HG03045 (cell line): ENCODE data around the gene DDX27.
"Not testable (repeated sequence)": the region's sequence is repeated elsewhere in the genome, so short reads cannot be mapped to it uniquely, and the experiment has no call there.

ENCODE experiments used
- ATAC-seq: cut with Tn5 transposase; IDR thresholded peaks from one replicate; pipeline ENCODE4 v1.9.1; 2021; ENCODE audit warnings: mild to moderate bottlenecking, moderate library complexity; ENCODE audit not compliant: unreplicated experiment

Gene DDX27

GRCh38 chr20:49219091-49219923 lies at the start of gene DDX27:
Gene DDX27, plus strand, starts transcription at chr20:49219416. Its CDS starts 33 bp downstream, at chr20:49219449.
- peak; percentile 93 for ATAC-seq

DNA sequence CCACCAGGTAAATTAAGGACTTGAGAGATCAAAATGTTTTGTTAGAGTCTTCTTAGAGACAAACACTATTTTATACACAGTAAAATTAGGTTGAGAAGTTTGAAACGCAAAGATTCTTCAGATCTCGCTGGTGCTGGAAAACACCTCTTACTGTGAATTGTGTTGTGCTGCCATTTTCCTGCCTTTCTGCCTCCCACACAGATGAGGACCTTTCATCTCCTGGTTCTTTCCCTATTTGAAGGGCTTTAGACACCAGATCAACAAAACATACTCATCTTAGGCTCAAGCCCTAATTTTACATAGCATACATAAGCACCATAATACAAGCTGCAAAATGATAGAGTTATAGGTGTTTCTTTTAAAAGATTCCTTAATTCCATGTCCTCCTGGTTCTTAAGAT lies 49.7 kb upstream of the DDX27 start:
- no peak for ATAC-seq

DNA sequence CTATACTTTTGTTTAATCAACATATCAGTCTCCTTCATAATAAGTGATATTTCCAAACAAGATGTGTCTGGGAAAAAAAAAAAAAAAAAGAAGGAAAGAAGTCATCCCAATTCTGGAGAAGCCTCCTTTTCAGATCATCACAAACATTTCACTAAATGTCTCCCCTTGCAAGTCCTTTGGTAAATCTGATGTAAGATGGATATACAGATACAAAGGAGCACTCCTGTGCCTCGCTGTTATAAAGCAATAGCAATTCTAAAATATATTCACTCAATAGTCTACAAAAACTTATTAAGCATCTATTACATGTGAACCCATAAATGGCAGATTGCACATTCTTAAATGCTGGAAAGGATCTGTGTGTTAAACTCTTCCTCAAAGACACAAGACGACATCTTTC lies 48.5 kb upstream of the DDX27 start:
- ATAC-seq: no peak

DNA sequence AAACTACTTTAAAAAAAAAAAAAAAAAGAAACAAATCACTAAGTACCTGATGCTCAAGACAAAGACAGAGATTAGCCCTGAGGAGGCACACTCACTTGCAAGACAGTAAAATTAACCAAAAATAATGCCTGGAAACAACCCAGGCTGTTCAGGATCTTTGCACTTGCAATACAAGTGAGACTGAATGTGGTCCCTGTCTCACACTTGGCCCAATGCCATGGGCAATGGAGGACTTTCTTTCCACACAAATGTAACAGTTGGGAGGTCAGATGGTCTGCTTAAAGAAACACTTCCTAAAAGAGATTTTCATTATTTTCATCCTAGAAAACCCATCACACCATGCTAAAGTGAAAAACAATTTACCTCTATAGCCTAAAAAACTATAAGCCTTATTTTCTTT lies 47.3 kb upstream of the DDX27 start:
- no peak for ATAC-seq

DNA sequence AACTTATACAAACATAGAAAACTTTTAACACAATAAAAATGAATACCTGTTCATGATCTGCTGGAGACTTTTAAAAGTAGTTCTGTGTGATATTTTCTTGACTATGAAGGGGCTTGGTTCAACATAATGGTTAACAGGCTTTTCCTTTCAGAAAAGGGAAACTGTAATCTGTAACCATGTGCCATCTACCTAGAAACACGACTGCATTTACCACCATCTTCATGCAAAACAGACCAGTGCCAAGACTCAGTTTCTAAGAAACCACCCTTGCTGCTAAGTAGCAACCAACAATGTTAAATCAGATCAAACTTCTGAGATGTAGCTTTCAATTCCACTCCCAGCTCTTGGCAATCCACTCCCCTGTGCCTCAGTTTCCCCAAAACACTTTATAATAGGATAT lies 46.8 kb upstream of the DDX27 start:
- ATAC-seq: no peak

DNA sequence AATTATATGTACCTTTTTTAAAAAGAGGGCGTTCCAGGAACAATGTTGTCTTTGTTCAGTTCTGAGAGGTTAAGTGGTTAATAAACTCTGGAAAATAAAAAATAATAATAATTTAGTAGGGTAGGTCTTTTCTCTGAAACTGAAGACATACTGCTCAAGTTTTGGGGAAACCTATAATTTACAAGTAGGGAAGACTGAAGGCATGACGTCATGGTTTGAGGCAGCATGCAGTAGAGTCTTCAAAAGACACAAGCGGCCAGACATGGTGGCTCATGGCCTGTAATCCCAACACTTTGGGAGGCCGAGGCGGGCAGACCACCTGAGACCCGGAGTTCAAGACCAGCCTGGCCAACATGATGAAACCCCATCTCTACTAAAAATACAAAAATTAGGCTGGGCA lies 45.0 kb upstream of the DDX27 start:
- no peak for ATAC-seq

DNA sequence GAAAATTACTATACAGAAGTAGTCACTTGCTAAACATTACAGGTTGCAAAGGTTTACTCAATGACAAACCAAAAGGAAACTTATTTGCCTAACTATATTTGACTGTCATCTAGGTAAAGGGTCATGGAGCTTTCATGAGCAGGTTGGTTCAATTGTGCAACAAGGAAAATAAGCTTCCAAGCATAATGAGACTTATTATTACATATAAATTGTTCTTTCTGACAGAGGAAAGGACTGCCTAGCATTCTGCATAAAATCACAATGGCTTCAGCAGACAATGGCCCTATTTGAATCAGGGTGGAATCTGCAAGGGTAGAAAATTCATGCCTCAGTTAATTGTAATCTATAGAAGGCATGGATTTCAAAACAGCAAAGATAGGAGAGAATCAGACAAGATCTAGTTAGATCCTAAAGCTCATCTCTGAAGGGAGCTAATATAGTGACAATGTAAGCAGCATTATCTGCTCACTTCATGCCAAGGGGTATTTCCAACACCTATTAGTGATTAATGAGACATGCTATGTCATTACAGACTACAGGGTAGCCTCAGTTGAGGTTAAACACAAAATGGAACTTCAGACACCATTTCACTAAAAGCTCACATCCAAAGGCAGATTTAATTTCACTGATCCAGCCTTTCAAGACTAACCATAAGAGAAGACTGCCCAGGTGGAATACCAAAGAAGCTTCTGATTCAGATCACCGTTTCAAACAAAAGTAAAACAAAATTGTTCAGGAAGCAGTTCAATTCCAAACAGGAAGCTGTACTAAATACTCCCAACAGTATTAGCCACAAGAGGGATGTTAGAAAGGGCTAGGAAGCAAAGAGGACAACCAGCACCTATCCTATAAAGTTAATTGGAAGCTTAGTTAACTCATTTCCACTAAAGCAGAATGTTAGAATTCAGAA lies 39.6 kb upstream of the DDX27 start:
- no peak for ATAC-seq

DNA sequence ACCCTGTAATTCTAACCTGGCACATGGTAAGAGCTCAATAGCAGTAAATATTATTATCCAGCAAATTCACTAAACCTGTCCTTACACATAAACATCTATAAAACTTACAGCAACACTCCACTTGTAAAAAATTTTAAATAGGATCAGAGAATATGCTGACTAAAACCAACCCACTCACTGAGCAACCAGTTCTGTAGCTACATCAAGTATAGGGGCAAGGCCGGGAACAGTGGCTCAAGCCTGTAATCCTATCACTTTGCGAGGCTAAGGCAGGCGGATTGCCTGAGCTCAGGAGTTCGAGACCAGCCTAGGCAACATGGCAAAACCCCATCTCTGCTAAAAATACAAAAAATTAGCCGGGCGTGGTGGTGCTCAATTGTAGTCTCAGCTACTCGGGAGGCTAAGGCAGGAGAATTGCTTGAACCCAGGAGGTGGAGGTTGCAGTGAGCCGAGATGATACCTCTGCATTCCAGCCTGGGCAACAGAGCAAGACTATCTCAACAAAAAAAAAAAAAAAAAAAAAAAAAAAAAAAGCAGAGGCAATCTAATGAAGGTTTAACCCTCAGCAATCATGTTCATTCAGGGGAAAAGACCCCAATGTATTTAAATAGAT lies 37.8 kb upstream of the DDX27 start:
- no peak for ATAC-seq

GRCh38 chr20:49183444-49183843 lies 35.8 kb upstream of the DDX27 start:
- no peak for ATAC-seq

- not testable (repeated sequence) for ATAC-seq
These were observed 35.1 kb upstream of the DDX27 start for GRCh38 chr20:49184084-49184501.

GRCh38 chr20:49184691-49185070 lies 34.5 kb upstream of the DDX27 start:
- no peak for ATAC-seq

GRCh38 chr20:49185071-49185761 lies 34.0 kb upstream of the DDX27 start:
- no peak for ATAC-seq

DNA sequence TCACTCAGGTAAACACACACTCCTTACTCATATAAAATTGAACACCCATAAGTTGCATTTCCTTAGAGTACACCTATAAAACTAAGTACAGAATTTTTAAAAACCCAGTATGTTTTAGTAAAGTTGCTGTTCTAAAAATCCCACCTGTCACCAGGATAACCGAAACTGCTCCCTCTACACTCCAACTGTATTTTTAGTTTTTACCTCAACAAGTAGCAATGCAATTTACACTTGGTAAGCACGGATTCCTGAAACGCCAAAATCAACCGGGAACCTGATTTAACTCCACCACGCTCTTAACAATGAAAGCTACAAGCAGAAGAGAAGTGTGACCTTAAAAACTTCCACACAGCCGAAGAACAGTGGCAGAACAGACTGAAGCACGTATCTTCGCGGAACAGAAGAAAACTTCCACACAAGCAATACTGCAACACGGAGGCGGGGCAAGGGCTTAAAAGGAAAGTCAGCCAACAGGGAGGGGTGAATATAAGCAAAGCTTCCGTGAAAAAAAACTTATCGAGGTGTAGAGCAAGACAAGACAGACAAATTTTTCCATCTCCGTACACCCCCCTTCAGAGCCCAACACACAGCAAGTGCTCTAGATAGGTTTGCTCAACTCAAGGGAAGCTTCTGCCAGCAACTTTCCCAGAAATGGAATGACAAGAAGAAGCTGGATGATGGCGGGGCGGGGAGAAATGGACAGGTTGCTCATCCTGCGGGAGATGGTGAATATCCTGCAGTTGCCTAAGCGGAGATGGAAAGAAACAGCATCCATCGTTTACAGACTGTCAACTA lies 32.5 kb upstream of the DDX27 start:
- ATAC-seq: no peak

DNA sequence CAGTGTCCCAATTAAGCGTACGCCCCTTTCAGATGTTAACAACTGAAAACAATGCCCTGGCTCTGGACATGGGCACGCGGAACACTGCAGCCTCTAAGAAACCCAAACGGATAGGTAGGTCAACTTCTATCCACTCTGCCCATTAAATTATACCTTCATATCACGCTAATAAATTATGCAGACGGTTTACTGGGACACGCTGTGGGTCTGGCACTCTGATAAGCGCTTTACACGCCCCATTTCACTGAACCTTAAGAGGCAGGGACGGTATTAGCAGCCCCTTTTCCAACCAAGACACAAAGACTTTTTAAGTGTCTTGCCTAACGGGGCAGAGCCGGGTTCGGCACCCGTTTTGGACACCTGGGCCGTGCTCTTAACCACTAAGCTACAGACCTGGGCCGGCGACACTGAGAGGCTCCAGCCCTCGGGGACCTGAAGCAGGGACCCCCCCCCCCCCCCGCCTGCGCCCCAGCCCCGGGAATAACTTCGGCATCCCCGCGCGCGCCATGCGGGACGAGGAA lies 31.8 kb upstream of the DDX27 start:
- ATAC-seq: peak; percentile 1

GRCh38 chr20:49187851-49188641 lies 31.2 kb upstream of the DDX27 start, which contains the start of gene STAU1:
Gene STAU1, minus strand, starts transcription at chr20:49188334. Its CDS starts 22,133 bp downstream, at chr20:49166201.
- peak; percentile 88 for ATAC-seq

DNA sequence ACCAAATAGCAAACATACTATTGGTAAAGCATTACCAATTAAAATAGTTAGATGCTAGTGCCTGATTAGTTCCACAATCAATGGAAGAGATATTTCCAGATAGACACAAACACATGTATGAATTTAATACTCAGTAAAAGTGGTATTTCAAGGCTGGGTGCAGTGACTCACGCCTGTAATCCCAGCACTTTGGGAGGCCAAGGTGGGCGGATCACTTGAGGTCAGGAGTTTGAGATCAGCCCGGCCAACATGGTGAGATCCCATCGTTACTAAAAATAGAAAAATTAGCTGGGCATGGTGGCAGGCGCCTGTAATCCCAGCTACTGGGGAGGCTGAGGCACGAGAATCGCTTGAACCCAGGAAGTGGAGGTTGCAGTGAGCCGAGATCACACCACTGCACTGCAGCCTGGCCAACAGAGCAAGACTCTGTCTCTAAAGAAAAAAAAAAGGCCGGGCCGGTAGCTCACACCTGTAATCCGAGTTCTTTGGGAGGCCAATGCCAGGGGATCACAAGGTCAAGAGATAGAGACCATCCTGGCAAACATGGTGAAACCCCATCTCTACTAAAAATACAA lies 26.2 kb upstream of the DDX27 start:
- not testable (repeated sequence) for ATAC-seq

DNA sequence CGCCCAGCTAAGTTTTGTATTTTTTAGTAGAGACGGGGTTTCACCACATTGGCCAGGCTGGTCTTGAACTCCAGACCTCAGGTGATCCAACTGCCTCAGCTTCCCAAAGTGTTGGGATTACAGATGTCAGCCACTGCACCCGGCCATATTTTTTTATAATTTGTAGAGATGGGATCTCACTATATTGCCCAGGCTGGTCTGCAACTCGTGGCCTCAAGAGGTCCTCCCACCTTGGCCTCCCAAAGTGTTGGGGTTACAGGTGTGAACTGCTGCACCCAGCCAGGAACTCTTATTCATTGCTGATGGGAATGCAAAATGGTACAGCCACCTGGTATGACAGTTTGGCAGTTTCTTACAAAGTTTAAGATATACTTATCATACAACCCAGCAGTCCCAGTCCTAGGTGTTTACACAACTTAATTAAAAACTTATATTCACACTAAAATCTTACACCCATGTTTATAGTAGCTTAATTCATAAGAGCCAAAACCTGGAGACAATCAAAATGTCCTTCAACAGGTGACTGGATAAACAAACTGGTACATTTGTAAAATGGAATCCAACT lies 19.4 kb upstream of the DDX27 start:
- ATAC-seq: no peak

DNA sequence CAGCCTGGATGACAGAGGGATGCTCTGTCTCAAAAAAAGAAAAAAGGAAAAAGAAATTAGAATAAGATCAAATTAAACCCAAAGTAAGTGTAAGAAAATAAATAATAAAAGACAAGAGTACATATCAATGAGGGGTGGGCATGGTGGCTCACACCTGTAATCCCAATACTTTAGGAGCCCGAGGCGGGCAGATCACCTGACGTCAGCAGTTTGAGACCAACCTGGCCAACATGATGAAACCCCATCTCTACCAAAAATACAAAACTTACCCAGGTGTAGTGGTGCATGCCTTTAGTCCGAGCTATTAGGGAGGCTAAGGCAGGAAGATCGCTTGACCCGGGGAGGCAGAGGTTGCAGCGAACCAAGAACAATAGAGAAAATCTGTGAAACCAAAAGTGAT lies 16.2 kb upstream of the DDX27 start:
- no peak for ATAC-seq
